GM12873 (cell line): ENCODE measurements around the gene NEK7.

ENCODE experiments used
- CTCF ChIP-seq: IDR thresholded peaks from 2 replicates; pipeline ENCODE4 v1.5.1; 2012; ENCODE audit warnings: low read depth, mild to moderate bottlenecking, moderate library complexity, low read length, control low read depth; ENCODE audit not compliant: insufficient read depth; ENCODE audit errors: missing control alignments

NEK7 gene

GRCh38 chr1:198125995-198126735 lies 30.6 kb upstream of the NEK7 start:
- TF ChIP-seq CTCF: no peak

DNA sequence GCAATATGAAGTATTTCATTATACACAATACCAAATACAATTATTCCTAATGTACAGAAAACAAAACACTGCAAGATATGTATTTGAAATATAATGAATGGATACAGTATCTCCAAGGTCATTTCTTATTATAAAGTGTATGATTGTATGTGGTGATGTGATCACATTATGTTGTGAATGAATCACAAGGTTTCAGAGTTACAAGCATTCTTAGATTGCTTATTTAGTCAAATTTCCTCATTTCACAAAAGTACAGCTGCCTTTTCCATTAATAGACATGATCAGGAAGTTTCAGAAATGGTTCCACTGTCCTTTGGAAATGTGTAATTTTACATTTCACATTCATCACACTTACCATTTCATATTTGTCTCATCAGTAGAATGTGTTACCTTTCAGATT lies 28.3 kb upstream of the NEK7 start:
- TF ChIP-seq CTCF: no peak

DNA sequence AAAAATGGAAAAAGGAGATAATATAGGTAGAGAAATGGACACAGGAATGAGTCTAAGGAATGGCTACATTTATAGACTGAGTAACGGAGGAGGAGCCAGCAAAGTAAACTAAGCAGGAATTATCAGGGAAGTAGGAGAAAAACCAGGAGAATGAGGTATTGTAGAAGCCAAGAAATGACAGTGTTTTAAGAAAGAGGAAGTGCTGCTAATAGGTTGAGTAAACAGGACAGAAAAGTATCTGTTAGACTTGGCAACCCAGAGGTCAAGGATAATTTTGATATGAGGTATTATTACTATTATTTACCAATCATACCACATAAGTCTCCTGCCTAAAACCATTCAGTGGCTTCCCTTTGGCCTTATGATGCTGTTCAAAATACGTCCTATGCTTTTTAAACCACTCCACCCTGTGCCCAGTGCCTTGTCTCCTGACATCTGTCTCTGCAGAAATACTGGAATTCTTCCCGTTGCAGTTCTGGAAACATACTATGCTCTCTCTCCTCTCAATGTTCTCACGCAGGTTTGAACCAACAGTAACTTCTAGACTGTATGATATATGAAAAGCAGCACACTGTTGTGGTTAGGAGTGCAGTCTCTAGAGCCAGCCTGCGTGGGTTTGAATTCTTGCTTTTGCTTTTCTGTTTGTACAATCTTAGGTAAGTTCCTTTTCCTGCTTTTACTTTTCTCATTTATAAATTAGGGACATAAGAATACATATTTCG lies 24.6 kb upstream of the NEK7 start:
- no peak for TF ChIP-seq CTCF

DNA sequence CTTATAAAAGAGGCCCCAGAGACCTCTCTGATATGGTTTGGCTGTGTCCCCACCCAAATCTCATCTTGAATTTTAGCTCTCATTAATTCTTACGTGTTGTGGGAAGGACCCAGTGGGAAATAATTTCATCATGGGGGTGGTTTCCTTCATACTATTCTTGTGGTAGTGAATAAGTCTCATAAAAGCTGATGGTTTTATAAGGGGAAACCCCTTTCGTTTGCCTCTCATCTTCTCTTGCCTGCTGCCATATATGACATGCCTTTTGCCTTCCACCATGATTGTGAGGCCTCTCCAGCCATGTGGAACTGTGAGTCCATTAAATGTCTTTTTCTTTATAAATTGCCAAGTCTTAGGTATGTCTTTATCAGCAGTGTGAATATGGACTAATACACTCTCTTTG lies 22.5 kb upstream of the NEK7 start:
- TF ChIP-seq CTCF: no peak

DNA sequence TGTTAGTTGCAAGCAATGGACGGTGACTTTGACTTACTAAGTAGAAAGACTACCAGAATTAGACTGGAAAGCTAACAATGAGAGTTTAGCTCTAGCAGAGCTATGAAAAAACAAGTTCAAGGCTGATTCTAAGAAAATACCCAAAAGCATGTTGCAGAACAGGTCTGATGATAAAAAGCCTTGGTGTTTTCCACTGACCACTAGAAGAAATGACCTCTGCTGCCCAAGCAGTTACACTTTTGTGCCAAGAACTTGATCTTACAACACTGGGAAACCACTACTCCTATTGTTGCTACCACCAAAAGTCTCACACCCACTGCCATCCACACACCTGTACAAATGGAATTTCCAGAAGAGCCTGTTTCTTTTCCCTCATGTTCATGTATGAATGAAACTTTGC lies 21.4 kb upstream of the NEK7 start:
- TF ChIP-seq CTCF: no peak

- TF ChIP-seq CTCF: no peak
These were observed 15.0 kb upstream of the NEK7 start for GRCh38 chr1:198141668-198142351.

DNA sequence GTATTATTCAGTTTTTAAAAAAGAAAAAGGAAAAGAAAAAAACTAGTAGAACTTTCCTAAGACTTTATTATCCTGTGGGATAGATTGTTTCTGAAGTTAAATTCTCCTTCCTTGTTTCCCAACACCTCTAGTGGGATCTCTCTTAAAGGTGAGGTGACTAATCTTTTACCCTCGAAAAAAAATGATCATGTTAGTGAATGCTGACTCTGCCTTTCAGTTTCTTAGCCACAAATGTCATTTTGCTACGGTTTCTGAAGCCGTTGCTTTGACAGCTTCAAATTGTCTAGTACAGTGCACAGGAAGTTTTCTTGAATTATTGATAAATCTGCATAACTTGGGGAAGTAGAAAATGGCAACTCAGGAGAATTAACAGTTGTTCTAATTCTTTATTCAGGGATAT lies 13.0 kb upstream of the NEK7 start:
- no peak for TF ChIP-seq CTCF
